NCI-H460 (cell line): ENCODE measurements around the gene GMDS. TPM values are rescaled to one million over a fixed set of nuclear protein-coding genes. Genes with fewer than 3 reads are reported as not detected.
"Not testable (repeated sequence)": the region's sequence is repeated elsewhere in the genome, so short reads cannot be mapped to it uniquely, and the experiment has no call there.

Experiments
- DNase-seq: peaks from one replicate; pipeline ENCODE4 v3.0.0-alpha.2; 2016; ENCODE audit warnings: low read depth; ENCODE audit errors: extremely low read depth
- total RNA-seq: library from RNA; depleted of rRNA; stranded (reverse); fragments of >200 nt; shearing (Covaris generic); gene quantifications from 2 replicates; pipeline ENCODE4 v1.2.3, GENCODE V29; 2014

GMDS gene
- total RNA-seq, 1 experiment from 2014 or later = 20.3 TPM

- DNase-seq = no peak
Measured at GRCh38 chr6:1704711-1705110, 540.7 kb downstream of the GMDS start.

- no peak for DNase-seq
Measured at GRCh38 chr6:1703923-1704322, 541.5 kb downstream of the GMDS start.

- DNase-seq = no peak
Measured at GRCh38 chr6:1703091-1703855, 542.1 kb downstream of the GMDS start.

GRCh38 chr6:1702580-1703051 lies 542.8 kb downstream of the GMDS start:
- DNase-seq = no peak

GRCh38 chr6:1701668-1702353 lies 543.6 kb downstream of the GMDS start:
- no peak for DNase-seq

- DNase-seq = no peak
Measured at GRCh38 chr6:1700278-1700967, 545.0 kb downstream of the GMDS start.

- no peak for DNase-seq
Measured at GRCh38 chr6:1698527-1698926, 546.9 kb downstream of the GMDS start.

GRCh38 chr6:1697688-1698351 lies 547.6 kb downstream of the GMDS start:
- no peak for DNase-seq

GRCh38 chr6:1696463-1696850 lies 548.9 kb downstream of the GMDS start:
- no peak for DNase-seq

GRCh38 chr6:1695546-1696462 lies 549.6 kb downstream of the GMDS start:
- no peak for DNase-seq

GRCh38 chr6:1691828-1692227 lies 553.6 kb downstream of the GMDS start:
- not testable (repeated sequence) for DNase-seq

GRCh38 chr6:1690656-1691055 lies 554.7 kb downstream of the GMDS start:
- DNase-seq = not testable (repeated sequence)

- no peak for DNase-seq
Measured at GRCh38 chr6:1689141-1689540, 556.3 kb downstream of the GMDS start.

- DNase-seq = no peak
Measured at GRCh38 chr6:1688396-1688795, 557.0 kb downstream of the GMDS start.

GRCh38 chr6:1687402-1687801 lies 558.0 kb downstream of the GMDS start:
- DNase-seq = no peak

- no peak for DNase-seq
Measured at GRCh38 chr6:1686117-1687098, 559.0 kb downstream of the GMDS start.

- DNase-seq = no peak
Measured at GRCh38 chr6:1679688-1680068, 565.7 kb downstream of the GMDS start.

- no peak for DNase-seq
Measured at GRCh38 chr6:1679031-1679687, 566.2 kb downstream of the GMDS start.
